Endodermal cell (in vitro differentiated cells): Measurements from ENCODE around the gene RSRP1. TPM values are rescaled to one million over a fixed set of nuclear protein-coding genes. Genes with fewer than 3 reads are reported as not detected.

Experiments used
- DNase-seq: peaks from one replicate; pipeline ENCODE4 v3.0.0-alpha.2; 2017
- H3K27ac ChIP-seq: 2 replicates; pipeline ENCODE4 v1.5.1; 2013; ENCODE audit warnings: mild to moderate bottlenecking, low read depth, low read length, moderate library complexity
- H3K27me3 ChIP-seq: 2 replicates; pipeline ENCODE4 v1.6.1; 2013; ENCODE audit warnings: mild to moderate bottlenecking, low read length, moderate library complexity; ENCODE audit not compliant: insufficient read depth, control insufficient read depth, poor library complexity, severe bottlenecking
- H3K36me3 ChIP-seq: 2 replicates; pipeline ENCODE4 v1.7.0; 2013; ENCODE audit warnings: mild to moderate bottlenecking, low read length, moderate library complexity; ENCODE audit not compliant: control insufficient read depth, insufficient read depth
- H3K4me1 ChIP-seq: one replicate; pipeline ENCODE4 v1.7.0; 2013; ENCODE audit warnings: low read length; ENCODE audit not compliant: control insufficient read depth, insufficient read depth
- H3K4me3 ChIP-seq: 2 replicates; pipeline ENCODE4 v1.5.1; 2013; ENCODE audit warnings: mild to moderate bottlenecking, low read length, moderate library complexity
- H3K9ac ChIP-seq: 2 replicates; pipeline ENCODE4 v1.6.1; 2013; ENCODE audit warnings: mild to moderate bottlenecking, low read length, moderate library complexity; ENCODE audit not compliant: poor library complexity, severe bottlenecking; ENCODE audit errors: extremely low read depth
- H3K9me3 ChIP-seq: 2 replicates; pipeline ENCODE4 v1.6.1; 2013; ENCODE audit warnings: mild to moderate bottlenecking, low read length, moderate library complexity; ENCODE audit not compliant: control insufficient read depth
- H3K27ac Mint-ChIP-seq: 2 replicates; pipeline ENCODE4 v1.8.0; 2020; ENCODE audit warnings: mixed read lengths
- H3K27me3 Mint-ChIP-seq: 2 replicates; pipeline ENCODE4 v1.8.0; 2021; ENCODE audit warnings: mild to moderate bottlenecking, mixed read lengths; ENCODE audit not compliant: insufficient read depth
- H3K36me3 Mint-ChIP-seq: 2 replicates; pipeline ENCODE4 v1.8.0; 2020; ENCODE audit warnings: low read depth, mixed read lengths
- H3K4me1 Mint-ChIP-seq: 2 replicates; pipeline ENCODE4 v1.8.0; 2020; ENCODE audit warnings: mixed read lengths
- H3K4me3 Mint-ChIP-seq: 2 replicates; pipeline ENCODE4 v1.8.0; 2020; ENCODE audit warnings: mild to moderate bottlenecking, moderate library complexity, mixed read lengths
- H3K9me3 Mint-ChIP-seq: 2 replicates; pipeline ENCODE4 v1.8.0; 2020; ENCODE audit warnings: mild to moderate bottlenecking, mixed read lengths
- WGBS, 2 experiments: methylation state at CpG; one replicate each; pipeline versions ENCODE4 v1.1.5 to v1.1.7; 2013; ENCODE audit warnings: missing lambda C conversion rate in 2 of 2, mixed read lengths in 1 of 2; ENCODE audit not compliant: insufficient coverage in 1 of 2, insufficient read length in 1 of 2; 5-methylcytosine and 5-hydroxymethylcytosine counted together
- total RNA-seq, 2 donors: library from RNA; stranded (reverse); fragmentation: NEBNext Ultra II Directional in 1 of 2; extraction: Animal tissue kit (Norgen Biotek cat#: 25700) in 1 of 2; gene quantifications; 2 replicates in 1 of 2; 3 replicates in 1 of 2; pipeline ENCODE4 v1.2.1, GENCODE V29; 2021
- TF ChIP-seq, protein P1 (sequence below): fragments of 200-600 bp; sonication (generic); conservative IDR thresholded peaks from 2 replicates; pipeline ENCODE4 v1.5.0; 2021; ENCODE audit warnings: antibody characterized with exemption, mild to moderate bottlenecking

The RSRP1 gene
- total RNA-seq, 2 donors from 2014 or later: 90.3 to 92.5 TPM

DNA sequence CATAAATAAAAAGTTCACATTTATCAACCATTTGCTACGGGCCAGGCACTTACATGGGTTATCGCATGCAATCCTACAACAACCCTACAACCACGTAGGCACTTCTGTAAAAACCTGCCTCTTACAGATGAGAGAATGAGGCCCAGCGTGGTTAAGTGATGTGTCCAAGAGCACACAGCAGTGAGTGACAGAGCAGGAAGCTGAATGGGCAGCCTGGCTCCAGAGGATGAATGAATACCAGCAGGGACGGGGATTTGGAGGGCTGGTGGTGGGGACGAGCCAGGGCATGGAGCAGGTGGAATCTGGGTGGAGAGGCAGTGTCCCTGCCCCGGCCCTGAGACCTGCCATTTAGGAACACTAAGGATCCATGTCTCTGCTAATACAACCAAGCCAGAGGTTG is 50.4 kb downstream of the RSRP1 start:
- TF ChIP-seq, protein P1, sequence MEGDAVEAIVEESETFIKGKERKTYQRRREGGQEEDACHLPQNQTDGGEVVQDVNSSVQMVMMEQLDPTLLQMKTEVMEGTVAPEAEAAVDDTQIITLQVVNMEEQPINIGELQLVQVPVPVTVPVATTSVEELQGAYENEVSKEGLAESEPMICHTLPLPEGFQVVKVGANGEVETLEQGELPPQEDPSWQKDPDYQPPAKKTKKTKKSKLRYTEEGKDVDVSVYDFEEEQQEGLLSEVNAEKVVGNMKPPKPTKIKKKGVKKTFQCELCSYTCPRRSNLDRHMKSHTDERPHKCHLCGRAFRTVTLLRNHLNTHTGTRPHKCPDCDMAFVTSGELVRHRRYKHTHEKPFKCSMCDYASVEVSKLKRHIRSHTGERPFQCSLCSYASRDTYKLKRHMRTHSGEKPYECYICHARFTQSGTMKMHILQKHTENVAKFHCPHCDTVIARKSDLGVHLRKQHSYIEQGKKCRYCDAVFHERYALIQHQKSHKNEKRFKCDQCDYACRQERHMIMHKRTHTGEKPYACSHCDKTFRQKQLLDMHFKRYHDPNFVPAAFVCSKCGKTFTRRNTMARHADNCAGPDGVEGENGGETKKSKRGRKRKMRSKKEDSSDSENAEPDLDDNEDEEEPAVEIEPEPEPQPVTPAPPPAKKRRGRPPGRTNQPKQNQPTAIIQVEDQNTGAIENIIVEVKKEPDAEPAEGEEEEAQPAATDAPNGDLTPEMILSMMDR: no peak

GRCh38 chr1:25195835-25196234 is 51.4 kb downstream of the RSRP1 start:
- TF ChIP-seq, protein P1: no peak
- Mint-ChIP-seq H3K4me3 (no peak overlapping the region), H3K4me1 (peaks cover 54% of the 10 kb centered on the region), H3K36me3 (no peaks in the 10 kb centered on the region), H3K27ac (no peak overlapping the region), H3K9me3 (no peaks in the 10 kb centered on the region), H3K27me3 (no peaks in the 10 kb centered on the region)
- no peaks in the 10 kb centered on the region for H3K36me3 ChIP-seq
- H3K9me3 ChIP-seq: no peaks in the 10 kb centered on the region
- peaks cover 26% of the 10 kb centered on the region for H3K4me1 ChIP-seq
- WGBS, 2 experiments: 98 to 100% methylated on average over 1 to 6 of the region's 6 CpGs
- H3K27ac ChIP-seq: no peak overlapping the region
- H3K27me3 ChIP-seq: no peaks in the 10 kb centered on the region
- no peak overlapping the region for H3K9ac ChIP-seq
- H3K4me3 ChIP-seq: no peak overlapping the region
- DNase-seq: no peak

More for the DNA sequence above, 50.4 kb downstream of the RSRP1 start:
- Mint-ChIP-seq H3K9me3 (no peaks in the 10 kb centered on the region), H3K4me1 (peaks cover 55% of the 10 kb centered on the region), H3K27ac (no peak overlapping the region), H3K36me3 (no peaks in the 10 kb centered on the region), H3K4me3 (no peak overlapping the region), H3K27me3 (peaks cover 2% of the 10 kb centered on the region)
- DNase-seq: no peak
- Histone ChIP-seq H3K9me3 (no peaks in the 10 kb centered on the region), H3K27me3 (no peaks in the 10 kb centered on the region), H3K36me3 (no peaks in the 10 kb centered on the region), H3K27ac (no peak overlapping the region), H3K4me1 (peaks cover 26% of the 10 kb centered on the region), H3K4me3 (no peak overlapping the region), H3K9ac (no peak overlapping the region)
- WGBS, 2 experiments: 89 to 96% methylated on average over 5 to 7 of the region's 7 CpGs

DNA sequence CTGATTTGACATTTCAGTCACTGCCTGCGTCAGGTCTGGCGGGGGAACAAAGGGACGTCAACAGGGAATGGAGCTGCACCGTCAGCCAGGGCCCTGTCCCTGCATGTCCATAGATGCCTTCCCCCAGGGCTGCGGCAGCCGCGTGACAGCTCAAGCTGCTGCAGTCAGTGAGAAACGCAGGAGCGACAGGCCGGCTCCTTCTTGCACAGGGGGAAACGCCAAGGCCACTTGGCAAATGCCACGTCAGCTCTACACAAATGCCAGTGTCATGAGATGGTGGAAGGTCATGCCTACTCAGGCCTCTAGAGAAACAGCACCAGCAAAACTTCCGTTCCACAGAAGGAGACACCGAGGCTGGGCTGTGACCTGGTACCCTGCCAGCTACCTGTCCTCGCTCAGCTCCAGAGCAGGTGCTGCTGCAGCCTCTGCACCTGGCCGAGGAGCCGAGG is 52.7 kb downstream of the RSRP1 start:
- Mint-ChIP-seq H3K4me1 (peaks cover 47% of the 10 kb centered on the region), H3K27ac (peak overlapping the region; percentile 32), H3K9me3 (no peaks in the 10 kb centered on the region), H3K27me3 (no peaks in the 10 kb centered on the region), H3K4me3 (no peak overlapping the region), H3K36me3 (no peaks in the 10 kb centered on the region)
- no peak for DNase-seq
- Histone ChIP-seq H3K9ac (no peak overlapping the region), H3K9me3 (no peaks in the 10 kb centered on the region), H3K4me1 (peaks cover 20% of the 10 kb centered on the region), H3K36me3 (no peaks in the 10 kb centered on the region), H3K27me3 (no peaks in the 10 kb centered on the region), H3K4me3 (no peak overlapping the region), H3K27ac (no peak overlapping the region)
- WGBS, 2 experiments: 89 to 93% methylated on average over 12 to 17 of the region's 17 CpGs
- TF ChIP-seq, protein P1: no peak
